ENCODE results near the gene TMEM141.
"Not testable (repeated sequence)": the region's sequence is repeated elsewhere in the genome, so short reads cannot be mapped to it uniquely, and the experiment has no call there.

Gene TMEM141

DNA sequence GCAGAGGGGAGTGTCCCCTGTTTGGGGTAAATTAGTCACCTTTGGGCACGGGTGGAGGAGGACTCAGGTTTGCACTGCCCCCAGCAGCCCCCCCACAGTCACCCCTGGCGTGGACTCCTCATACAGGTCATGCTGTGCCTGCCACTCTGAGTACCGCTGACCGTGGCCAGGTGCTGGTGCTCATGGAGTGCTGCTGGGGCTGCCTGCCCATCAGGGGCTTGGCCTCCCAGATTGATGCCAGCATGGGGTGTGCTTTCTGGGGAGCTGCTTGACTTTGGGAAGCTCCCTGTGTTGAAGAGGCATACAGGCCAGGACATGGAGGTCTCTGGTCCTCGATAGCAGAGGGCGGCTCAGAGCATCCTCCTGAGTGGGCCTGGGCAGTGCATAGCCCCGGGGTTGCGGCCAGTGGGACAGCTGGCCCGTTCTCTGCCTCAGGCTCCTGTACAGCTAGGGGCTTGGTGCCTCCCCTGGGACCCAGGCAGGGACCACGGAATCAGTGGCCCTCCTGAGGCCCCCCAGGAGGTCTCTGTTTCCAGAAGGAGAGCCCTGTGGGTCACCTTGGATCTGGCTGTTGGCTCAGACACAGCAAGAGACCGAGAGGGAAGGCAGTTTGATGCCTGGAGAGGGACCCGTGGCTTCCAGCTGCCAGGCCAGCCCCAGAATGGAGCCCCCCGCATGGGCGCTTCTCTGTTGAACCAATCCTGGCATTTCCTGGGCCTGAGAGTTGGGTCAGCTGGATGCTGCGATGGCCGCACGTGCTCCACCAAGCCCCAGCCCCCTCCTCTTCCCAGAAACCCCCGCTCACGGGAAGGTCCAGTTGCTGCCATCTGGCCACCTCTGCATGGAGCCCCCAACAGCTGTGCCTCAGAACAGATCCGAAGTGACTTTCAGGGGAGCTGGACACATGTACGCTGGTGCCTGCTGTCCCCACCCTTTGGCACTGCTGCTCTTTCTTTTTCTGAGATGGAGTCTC is 45.1 kb downstream of the TMEM141 start:
- no peak for DNase-seq

DNA sequence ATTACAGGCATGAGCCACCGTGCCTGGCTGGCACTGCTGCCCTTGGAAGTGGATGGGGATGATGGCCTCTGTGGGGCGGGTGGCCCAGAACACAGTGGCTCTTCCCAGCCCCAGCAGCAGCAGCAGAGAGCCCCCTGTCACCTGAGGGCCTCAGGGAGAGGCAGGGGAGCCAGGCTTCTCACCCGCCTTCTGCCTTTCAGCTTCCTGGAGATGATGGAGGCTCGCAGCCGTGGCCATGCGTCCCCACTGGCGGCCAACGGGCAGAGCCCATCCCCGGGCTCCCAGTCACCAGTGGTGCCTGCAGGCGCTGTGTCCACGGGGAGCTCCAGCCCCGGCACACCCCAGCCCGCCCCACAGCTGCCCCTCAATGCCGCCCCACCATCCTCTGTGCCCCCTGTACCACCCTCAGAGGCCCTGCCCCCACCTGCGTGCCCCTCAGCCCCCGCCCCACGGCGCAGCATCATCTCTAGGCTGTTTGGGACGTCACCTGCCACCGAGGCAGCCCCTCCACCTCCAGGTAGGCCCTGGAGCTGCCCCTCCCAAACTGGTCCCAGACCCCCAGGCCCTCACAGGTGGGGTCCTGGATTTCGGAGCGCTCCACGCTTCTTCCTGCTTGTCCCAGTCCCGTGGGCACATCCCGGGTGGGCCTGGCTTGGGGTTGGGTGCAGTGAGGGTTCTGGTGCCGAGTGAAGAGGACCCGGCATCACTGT is 46.2 kb downstream of the TMEM141 start:
- no peak for DNase-seq

DNA sequence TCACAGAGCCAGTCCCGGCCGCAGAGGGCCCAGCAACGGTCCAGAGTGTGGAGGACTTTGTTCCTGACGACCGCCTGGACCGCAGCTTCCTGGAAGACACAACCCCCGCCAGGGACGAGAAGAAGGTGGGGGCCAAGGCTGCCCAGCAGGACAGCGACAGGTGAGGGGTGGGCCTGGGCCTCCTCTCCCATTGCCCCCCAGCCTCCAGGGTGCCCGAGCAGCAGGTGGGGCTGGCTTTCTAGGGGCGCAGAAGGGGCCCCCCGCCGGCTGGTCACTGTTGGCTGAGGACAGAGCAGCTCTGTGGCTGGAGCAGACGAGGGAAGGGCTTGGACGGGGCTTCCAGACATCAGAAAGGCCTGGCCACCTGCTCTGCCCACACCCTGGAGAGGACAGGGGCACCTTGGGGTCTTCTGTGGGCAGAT is 46.7 kb downstream of the TMEM141 start:
- not testable (repeated sequence) for DNase-seq

DNA sequence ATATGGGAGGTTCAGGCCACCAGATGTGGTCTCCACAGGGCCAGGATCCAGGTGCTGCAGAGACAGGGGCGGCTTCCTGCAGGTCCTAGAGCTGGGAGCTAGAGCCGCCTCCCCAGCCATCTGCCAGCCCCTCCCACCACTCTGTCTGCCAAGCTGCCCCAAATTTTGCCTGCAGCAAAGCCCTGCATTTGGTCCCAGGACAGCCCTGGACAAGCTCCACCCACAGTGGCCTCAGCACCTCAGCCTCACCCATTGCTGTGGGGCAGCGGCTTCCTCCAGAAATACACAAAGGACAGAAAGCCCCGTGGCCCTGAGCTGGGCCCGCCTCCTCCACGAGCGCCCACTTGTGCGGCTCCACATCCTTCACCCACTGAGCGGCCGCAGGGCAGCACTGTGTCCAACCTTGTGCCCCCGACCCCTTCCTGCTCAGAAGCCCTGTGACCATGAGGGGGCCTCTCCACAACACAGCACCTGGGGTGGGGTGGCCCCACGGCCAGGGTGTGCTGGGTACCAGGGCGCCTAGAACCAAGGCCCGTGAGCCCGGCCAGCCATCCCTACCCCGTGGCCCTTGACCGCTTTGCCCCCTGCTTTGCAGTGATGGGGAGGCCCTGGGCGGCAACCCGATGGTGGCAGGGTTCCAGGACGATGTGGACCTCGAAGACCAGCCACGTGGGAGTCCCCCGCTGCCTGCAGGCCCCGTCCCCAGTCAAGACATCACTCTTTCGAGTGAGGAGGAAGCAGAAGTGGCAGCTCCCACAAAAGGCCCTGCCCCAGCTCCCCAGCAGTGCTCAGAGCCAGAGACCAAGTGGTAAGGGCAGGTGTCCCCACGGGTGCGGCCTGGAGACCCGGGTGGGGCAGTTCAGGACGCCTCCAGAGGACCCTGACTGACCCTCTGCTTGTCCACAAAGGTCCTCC is 47.4 kb downstream of the TMEM141 start:
- no peak for DNase-seq

DNA sequence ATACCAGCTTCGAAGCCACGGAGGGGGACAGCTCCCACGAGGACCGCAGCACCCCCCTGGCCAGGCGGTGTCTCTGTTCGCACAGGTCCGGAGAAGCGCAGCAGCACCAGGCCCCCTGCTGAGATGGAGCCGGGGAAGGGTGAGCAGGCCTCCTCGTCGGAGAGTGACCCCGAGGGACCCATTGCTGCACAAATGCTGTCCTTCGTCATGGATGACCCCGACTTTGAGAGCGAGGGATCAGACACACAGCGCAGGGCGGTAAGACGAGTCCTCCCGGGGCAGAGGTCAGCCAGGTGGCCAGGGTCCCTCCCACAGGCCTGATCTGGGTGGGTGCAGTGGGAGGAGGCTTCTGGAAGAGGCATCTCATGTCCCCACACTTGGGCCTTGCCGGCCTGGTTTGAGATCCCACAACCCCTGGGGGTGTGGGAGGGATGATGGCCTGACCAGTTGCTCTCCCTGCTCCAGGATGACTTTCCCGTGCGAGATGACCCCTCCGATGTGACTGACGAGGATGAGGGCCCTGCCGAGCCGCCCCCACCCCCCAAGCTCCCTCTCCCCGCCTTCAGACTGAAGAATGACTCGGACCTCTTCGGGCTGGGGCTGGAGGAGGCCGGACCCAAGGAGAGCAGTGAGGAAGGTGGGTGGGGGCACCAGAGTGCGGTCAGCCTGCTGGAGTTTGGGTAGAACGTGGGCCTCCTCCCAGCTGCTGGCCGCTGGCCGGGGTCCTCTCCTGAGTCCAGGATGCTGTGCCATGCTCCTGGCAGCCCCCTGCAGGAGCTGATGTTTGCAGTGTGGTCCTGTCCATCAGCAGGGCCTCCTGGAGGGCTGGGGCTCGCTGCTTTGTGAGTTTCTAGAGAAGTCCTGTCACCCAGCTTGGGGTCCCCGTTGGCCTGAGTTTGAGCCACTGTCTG is 48.3 kb downstream of the TMEM141 start:
- no peak for DNase-seq

DNA sequence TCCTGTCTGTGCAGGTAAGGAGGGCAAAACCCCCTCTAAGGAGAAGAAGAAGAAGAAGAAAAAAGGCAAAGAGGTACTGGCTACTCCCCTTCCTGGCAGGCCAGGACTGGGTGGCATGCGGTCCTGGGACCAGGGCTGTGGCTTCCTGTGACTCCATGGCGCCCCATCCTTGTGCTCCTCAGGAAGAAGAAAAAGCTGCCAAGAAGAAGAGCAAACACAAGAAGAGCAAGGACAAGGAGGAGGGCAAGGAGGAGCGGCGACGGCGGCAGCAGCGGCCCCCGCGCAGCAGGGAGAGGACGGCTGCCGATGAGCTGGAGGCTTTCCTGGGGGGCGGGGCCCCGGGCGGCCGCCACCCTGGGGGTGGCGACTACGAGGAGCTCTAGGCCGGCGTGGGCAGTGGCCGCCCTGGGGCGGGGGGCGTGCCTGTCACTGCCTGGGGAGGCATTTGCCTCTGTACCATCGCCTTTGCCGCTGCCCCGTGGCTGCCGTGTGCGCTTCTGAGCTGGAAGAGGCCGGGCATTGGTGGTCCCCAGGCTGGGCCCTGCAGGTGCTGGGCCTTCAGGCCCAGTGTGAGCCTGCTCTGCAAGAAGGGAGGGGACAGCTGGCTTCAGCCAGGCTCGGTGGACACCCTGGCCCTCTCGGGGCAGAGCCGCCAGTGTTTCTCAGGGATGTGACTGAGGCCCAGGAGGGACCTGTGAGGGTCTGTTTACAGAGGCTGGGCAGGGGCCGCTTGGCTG is 49.2 kb downstream of the TMEM141 start:
- DNase-seq, result no peak

DNA sequence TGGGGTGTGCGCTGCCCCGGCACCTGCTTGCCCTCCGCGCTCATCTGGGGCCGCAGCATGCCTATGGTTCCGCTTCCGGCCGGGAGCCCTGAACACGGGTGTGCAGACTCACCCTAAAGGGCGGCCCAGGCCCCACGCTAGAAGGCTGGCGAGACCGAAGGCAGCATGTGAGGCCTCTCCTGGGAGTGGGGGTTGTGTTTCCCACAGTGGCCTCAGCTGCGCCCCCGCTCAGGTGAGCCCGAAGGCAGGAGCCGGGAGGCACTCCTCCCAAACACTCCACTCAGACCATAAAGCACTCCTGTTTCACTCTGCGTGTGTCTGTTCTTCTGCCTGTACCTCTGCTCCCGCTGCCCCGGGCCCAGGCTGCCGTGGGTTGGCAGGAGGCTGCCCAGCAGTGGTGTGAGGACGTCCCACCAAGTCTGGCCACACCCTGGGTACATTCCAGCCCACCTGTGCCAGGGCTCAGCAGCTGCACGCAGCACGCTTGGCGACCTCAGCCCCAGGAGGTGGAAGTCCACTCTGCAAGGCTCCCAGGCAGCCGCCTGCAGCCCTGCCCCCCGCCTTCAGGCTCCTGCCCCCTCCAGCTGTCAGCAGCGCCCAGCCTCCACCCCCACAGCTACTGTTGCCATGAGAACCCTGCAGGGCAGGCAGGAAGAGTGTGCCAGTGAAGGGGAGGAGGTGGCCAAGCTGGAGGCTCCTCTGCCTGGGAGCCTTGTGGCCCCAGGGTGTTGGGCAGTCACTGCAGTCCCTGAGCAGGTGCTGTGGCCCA is 49.9 kb downstream of the TMEM141 start:
- DNase-seq, result no peak

DNA sequence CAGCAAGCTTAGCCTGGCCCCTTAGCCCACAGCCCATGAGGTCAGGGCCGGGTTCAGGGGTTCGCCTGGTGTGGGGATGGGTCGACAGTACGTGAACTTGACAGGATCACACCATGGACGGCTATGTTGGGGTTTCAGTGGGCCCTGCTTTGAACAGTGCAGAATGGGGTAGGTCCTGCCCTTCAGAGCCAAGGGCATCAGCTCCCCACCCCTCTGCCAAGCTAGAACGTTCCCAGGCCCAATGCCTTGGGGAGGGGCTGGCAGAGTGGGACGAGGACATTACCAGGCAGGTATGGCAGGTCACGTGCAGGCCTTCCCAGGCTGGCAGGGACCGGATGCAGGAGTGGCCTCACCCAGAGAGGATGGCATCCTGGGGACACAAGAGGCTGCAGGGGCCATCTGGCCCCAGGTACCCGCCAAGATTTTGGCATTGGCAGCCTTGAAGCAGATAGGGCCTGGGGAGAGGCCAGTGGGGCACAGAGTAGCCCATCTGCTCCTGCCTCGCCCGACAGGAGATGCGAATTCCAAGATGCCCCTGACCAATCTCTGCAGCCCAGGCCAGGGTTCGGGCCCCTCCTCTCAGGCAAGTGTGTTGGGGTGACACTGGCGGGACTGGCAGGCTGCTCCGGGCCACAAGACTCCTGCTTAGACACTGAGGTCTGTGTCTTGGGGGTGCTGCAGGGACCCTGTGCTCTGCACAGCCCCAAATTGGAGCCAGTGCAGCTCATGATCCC is 50.7 kb downstream of the TMEM141 start:
- DNase-seq, result not testable (repeated sequence)

DNA sequence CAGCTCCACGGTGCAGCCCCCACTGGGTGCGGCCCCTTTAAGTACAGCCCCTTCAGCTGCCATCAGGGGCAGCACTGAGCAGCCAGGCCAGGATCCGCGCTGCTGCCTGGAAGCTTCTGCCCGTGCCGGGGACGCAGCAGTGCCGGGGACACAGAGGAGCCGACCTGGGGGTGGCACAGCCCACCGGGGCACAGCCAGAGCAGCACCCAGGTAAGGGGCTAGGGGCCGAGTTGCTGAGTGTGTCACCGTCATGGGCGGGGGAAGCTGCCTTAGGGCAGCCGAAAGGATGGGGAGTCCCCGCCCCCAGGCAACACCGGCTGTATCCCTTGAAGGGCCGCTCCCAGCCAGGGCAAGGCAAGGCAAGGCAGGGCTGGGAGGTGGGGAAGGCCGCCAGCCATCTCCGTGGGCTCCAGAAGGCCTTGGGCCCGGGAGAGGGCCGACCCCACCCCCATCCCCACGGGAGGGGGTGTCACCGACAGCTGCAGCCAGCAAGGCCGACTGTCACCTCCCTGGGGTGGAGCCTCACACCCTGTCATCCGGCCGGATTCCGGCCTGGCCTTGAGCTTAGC is 51.3 kb downstream of the TMEM141 start, which contains the start of gene AJM1:
TSS of gene AJM1 (plus strand) at position 99 of the 569 bp plus-strand sequence. CDS start 1,937 bp downstream, outside the sequence.
- DNase-seq, result peak; percentile 85

Measured in CD4-positive, alpha-beta T cell treated with Interleukin-12 subunit alpha and Interleukin-12 subunit beta, for 1 hour (primary cell).